SK-N-SH (cell line): ENCODE results near the gene MGRN1. TPM values are rescaled to one million over a fixed set of nuclear protein-coding genes. Genes with fewer than 3 reads are reported as not detected.

ENCODE experiments used
- CTCF ChIA-PET: fragments of 300-600, 350-600 bp; formaldehyde crosslinking; extraction: SDS; loops from one replicate; lab custom pipeline; 2021; lab: Yijun Ruan, JAX
- POLR2A ChIA-PET: fragments of 350-600 bp; sonication (Branson Sonifier 250); formaldehyde crosslinking; extraction: SDS; loops from one replicate; lab custom pipeline; 2020; ENCODE audit warnings: antibody characterized with exemption, inconsistent platforms; lab: Yijun Ruan, JAX
- DNase-seq: peaks from one replicate; pipeline ENCODE4 v3.0.0; 2012
- H2AFZ ChIP-seq: fragments of 200-600 bp; sonication (generic); 2 replicates; pipeline ENCODE4 v1.8.1; 2016; ENCODE audit warnings: antibody characterized with exemption, mild to moderate bottlenecking, low read depth
- H3F3A ChIP-seq: fragments of 200-600 bp; sonication (generic); replicated peaks from 2 replicates; pipeline ENCODE3; 2016; ENCODE audit warnings: antibody characterized with exemption, mild to moderate bottlenecking; ENCODE audit not compliant: insufficient read depth
- H3K27ac ChIP-seq, 2 experiments: fragments of 200-500 bp in 1 of 2; fragments of 200-600 bp in 1 of 2; sonication (Bioruptor generic) in 1 of 2; sonication (generic), shearing (Covaris generic) in 1 of 2; 2 replicates each; pipeline versions ENCODE4 v1.5.1 to v1.6.1; 2014 to 2016; ENCODE audit warnings: low read depth in 2 of 2, inconsistent platforms in 1 of 2, low read length in 1 of 2, mild to moderate bottlenecking in 1 of 2, mixed read lengths in 1 of 2
- H3K27me3 ChIP-seq: fragments of 200-600 bp; sonication (generic), shearing (Covaris generic); 2 replicates; pipeline ENCODE4 v1.6.1; 2016; ENCODE audit warnings: mixed run types; ENCODE audit not compliant: insufficient read depth
- H3K36me3 ChIP-seq, 2 experiments: fragments of 200-500 bp in 1 of 2; fragments of 200-600 bp in 1 of 2; sonication (Bioruptor generic) in 1 of 2; sonication (generic) in 1 of 2; replicated peaks in 1 of 2; 2 replicates each; pipeline versions ENCODE3 to v1.5.1; 2014 to 2016; ENCODE audit warnings: low read length in 1 of 2, mild to moderate bottlenecking in 1 of 2; ENCODE audit not compliant: insufficient read depth in 2 of 2, control insufficient read depth in 1 of 2
- H3K4me1 ChIP-seq, 2 experiments: fragments of 200-500 bp in 1 of 2; fragments of 200-600 bp in 1 of 2; sonication (Bioruptor generic) in 1 of 2; sonication (generic), shearing (Covaris generic) in 1 of 2; 2 replicates each; pipeline versions ENCODE4 v1.5.1 to v1.6.1; 2014 to 2016; ENCODE audit warnings: low read depth in 1 of 2, low read length in 1 of 2, mixed run types in 1 of 2; ENCODE audit not compliant: insufficient read depth in 2 of 2, control insufficient read depth in 1 of 2
- H3K4me2 ChIP-seq: fragments of 200-600 bp; sonication (generic), shearing (Covaris generic); 2 replicates; pipeline ENCODE4 v1.6.1; 2017; ENCODE audit warnings: mixed run types
- H3K4me3 ChIP-seq, 2 experiments: fragments of 200-500 bp in 1 of 2; fragments of 200-600 bp in 1 of 2; sonication (Bioruptor generic) in 1 of 2; sonication (generic), shearing (Covaris generic) in 1 of 2; 2 replicates each; pipeline versions ENCODE4 v1.5.1 to v1.8.1; 2014 to 2016; ENCODE audit warnings: low read depth in 2 of 2, inconsistent platforms in 1 of 2, low read length in 1 of 2, mild to moderate bottlenecking in 1 of 2, mixed read lengths in 1 of 2, moderate library complexity in 1 of 2
- H3K79me2 ChIP-seq: fragments of 200-600 bp; sonication (generic); 2 replicates; pipeline ENCODE4 v1.8.1; 2017; ENCODE audit warnings: mild to moderate bottlenecking; ENCODE audit not compliant: insufficient read depth
- H3K9ac ChIP-seq: fragments of 200-600 bp; sonication (generic); 2 replicates; pipeline ENCODE4 v1.6.1; 2017; ENCODE audit warnings: mixed run types
- H3K9me2 ChIP-seq: fragments of 200-600 bp; sonication (generic); 2 replicates; pipeline ENCODE4 v1.6.1; 2017; ENCODE audit warnings: mixed run types
- H3K9me3 ChIP-seq: fragments of 200-600 bp; sonication (generic); 2 replicates; pipeline ENCODE4 v1.6.1; 2017; ENCODE audit warnings: mixed run types, mild to moderate bottlenecking, moderate library complexity
- H4K20me1 ChIP-seq: fragments of 200-600 bp; sonication (generic); 2 replicates; pipeline ENCODE4 v1.6.1; 2017; ENCODE audit warnings: mild to moderate bottlenecking, mixed run types; ENCODE audit not compliant: insufficient read depth
- CHD2 ChIP-seq: fragments of 150-350 bp; IDR thresholded peaks from 2 replicates; pipeline ENCODE4 v1.6.1; 2018; ENCODE audit warnings: low read length; ENCODE audit not compliant: partially characterized antibody
- EP300 ChIP-seq, 2 experiments: IDR thresholded peaks; 2 replicates each; pipeline versions ENCODE4 v1.4.0 to v1.6.1; 2012; ENCODE audit warnings: borderline replicate concordance in 1 of 2, low read depth in 1 of 2, low read length in 1 of 2
- EZH2phosphoT487 ChIP-seq: fragments of 200-600 bp; sonication (generic); IDR thresholded peaks from 2 replicates; pipeline ENCODE4 v1.6.1; 2017; ENCODE audit warnings: low read depth, mixed run types, mild to moderate bottlenecking, antibody characterized with exemption, moderate library complexity, borderline replicate concordance
- FOSL2 ChIP-seq: IDR thresholded peaks from 2 replicates; pipeline ENCODE4 v1.4.0; 2012; ENCODE audit warnings: low read depth, mild to moderate bottlenecking, moderate library complexity, borderline replicate concordance
- GABPA ChIP-seq: IDR thresholded peaks from 2 replicates; pipeline ENCODE4 v1.4.0; 2012; ENCODE audit warnings: low read depth, mild to moderate bottlenecking
- MAX ChIP-seq: IDR thresholded peaks from 2 replicates; pipeline ENCODE4 v1.4.0; 2012; ENCODE audit warnings: low read depth
- MXI1 ChIP-seq: IDR thresholded peaks from 2 replicates; pipeline ENCODE4 v1.6.1; 2012; ENCODE audit warnings: mild to moderate bottlenecking, low read depth, low read length, improper control_type of control experiment
- NFIC ChIP-seq: IDR thresholded peaks from 2 replicates; pipeline ENCODE4 v1.4.0; 2012; ENCODE audit warnings: borderline replicate concordance
- PBX3 ChIP-seq: IDR thresholded peaks from 2 replicates; pipeline ENCODE4; 2012
- RCOR1 ChIP-seq: fragments of 150-350 bp; IDR thresholded peaks from 2 replicates; pipeline ENCODE4 v1.6.1; 2017; ENCODE audit warnings: antibody characterized with exemption, low read length
- RXRA ChIP-seq: IDR thresholded peaks from 2 replicates; pipeline ENCODE4 v1.4.0; 2012; ENCODE audit warnings: low read depth, mild to moderate bottlenecking, borderline replicate concordance
- USF2 ChIP-seq: fragments of 150-350 bp; IDR thresholded peaks from 2 replicates; pipeline ENCODE4 v1.6.1; 2017; ENCODE audit warnings: antibody characterized with exemption, low read length, low read depth, borderline replicate concordance
- YY1 ChIP-seq: IDR thresholded peaks from 2 replicates; pipeline ENCODE4 v1.4.0; 2012; ENCODE audit warnings: low read depth, mild to moderate bottlenecking
- WGBS: methylation state at CpG from one replicate; pipeline ENCODE4 v1.1.6; 2017; ENCODE audit warnings: low lambda C conversion rate; 5-methylcytosine and 5-hydroxymethylcytosine counted together
- polyA plus RNA-seq, 3 experiments: library from polyadenylated mRNA; depleted of rRNA; stranded (reverse); fragments of >200 nt; gene quantifications; 2 replicates each; pipeline ENCODE4 v1.2.3, GENCODE V29; 2012
- TF ChIP-seq, protein P1 (sequence below): fragments of 200-600 bp; sonication (generic); IDR thresholded peaks from 2 replicates; pipeline ENCODE4 v1.6.1; 2017; ENCODE audit warnings: antibody characterized with exemption, mild to moderate bottlenecking, moderate library complexity
- TF ChIP-seq, protein P2 (sequence below): IDR thresholded peaks from 2 replicates; pipeline ENCODE4 v1.6.1; 2012; ENCODE audit warnings: mild to moderate bottlenecking, low read depth, low read length, moderate library complexity
- TF ChIP-seq, protein P3 (sequence below): fragments of 150-350 bp; IDR thresholded peaks from 2 replicates; pipeline ENCODE4 v1.6.1; 2016; ENCODE audit warnings: mild to moderate bottlenecking, low read depth, low read length

Gene MGRN1
- polyA plus RNA-seq, 1 of the 3 experiments (the other 2 are of a cell fraction): 13.3 TPM

DNA sequence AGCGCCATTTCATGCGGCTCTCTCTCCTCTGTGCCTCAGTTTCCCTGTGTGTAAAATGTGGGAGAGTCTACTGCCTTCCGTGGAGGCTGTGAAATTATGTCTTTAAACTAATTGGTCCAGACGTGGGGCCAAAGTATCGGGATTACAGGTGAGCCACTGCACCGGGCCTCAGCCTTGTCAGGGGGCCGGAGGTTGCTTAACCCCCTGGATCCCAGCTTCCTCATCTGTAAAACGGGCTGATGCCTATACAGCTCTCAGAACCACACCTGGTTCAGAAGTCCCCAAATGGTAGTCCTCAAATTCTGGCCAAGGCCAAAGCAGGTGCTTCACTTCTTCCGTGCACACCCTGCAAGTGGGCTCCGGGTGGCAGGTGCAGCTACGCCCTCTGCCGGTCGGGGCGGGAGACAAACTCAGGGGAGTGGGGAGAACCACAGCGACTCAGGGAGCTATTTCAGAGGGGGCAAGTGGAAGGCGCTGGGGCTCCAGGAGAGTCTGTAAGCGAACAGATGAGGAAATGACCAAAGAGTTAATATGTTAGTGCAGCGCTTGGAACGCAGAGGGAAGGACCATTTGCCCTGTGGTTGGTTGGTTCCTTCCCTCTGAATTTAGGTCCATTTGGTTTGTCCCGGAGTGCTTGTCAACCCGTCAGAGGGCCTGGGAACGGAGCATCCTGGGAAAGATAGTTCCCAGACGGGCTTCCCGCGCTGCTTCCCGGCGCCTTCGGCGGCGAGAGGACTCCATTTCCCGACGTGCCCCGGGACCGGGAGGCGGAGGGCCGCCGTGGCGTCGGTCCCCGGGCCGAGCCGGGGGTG lies at the start of gene MGRN1 (continued):
- TF ChIP-seq EZH2phosphoT487 (no peak), MXI1 (no peak), EP300 (IDR thresholded peaks at IDR 0.05; ENCODE audit: borderline replicate concordance in 1 of 2, low read depth in 1 of 2, low read length in 1 of 2) (no peak), YY1 (0 out of 2 replicates have a peak, but pooled peaks have one; percentile 11), MAX (peak; percentile 40; the same call in 1 of the 2 replicates), PBX3 (peak; percentile 71)
- TF ChIP-seq, protein P1, sequence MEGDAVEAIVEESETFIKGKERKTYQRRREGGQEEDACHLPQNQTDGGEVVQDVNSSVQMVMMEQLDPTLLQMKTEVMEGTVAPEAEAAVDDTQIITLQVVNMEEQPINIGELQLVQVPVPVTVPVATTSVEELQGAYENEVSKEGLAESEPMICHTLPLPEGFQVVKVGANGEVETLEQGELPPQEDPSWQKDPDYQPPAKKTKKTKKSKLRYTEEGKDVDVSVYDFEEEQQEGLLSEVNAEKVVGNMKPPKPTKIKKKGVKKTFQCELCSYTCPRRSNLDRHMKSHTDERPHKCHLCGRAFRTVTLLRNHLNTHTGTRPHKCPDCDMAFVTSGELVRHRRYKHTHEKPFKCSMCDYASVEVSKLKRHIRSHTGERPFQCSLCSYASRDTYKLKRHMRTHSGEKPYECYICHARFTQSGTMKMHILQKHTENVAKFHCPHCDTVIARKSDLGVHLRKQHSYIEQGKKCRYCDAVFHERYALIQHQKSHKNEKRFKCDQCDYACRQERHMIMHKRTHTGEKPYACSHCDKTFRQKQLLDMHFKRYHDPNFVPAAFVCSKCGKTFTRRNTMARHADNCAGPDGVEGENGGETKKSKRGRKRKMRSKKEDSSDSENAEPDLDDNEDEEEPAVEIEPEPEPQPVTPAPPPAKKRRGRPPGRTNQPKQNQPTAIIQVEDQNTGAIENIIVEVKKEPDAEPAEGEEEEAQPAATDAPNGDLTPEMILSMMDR: peak; percentile 99

DNA sequence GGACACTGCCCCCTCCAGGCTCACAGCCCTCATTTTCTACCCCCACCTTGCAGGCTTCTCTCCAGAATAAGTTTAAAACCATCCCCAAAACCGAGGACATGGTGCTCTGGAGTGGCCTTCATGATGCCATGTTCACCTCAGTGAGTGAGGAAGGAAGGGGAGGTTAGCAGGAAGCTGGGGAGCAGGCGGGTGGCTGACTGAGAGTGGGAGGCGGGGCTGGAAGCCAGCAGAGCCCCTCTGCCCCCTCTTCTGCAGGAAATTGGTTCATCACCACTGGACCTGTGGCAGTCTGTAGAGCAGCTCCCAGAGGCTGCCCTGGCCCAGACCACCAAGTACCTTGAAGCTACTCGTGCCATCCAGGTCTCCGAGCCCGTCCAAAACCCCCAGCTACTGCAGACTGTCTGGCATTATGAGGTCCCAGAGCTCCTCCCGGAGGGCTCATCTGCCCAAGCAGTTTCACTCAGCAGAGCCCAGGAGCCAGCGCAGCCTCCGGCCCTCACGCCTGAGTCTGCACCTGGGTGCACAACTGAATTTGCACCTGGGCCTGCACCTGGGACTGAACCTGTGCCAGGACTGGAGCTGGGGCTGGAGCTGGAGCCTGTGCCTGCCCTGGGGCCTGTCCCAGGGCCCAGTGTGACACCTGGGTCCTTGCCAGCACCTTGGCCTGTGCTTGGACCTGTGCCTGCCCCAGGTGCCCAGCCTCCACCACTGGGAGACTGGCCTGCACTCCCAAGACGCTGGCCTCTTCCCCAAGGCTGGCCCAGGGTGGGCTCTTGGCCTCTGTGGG lies 49.5 kb upstream of the MGRN1 start:
- H2AFZ ChIP-seq: no peak overlapping the region
- no peaks in the 10 kb centered on the region for H3K9me3 ChIP-seq
- H4K20me1 ChIP-seq: no peaks in the 10 kb centered on the region
- H3K36me3 ChIP-seq: no peaks in the 10 kb centered on the region
- H3K79me2 ChIP-seq: no peaks in the 10 kb centered on the region
- no peak overlapping the region for H3K27ac ChIP-seq
- H3K9ac ChIP-seq: no peak overlapping the region
- H3K4me3 ChIP-seq: no peak overlapping the region
- no peaks in the 10 kb centered on the region for H3K4me1 ChIP-seq
- ChIA-PET CTCF (interaction anchor here (0.7 to 3.4 kb wide), 4 partner anchors 10 to 68 kb away, joined by 3 to 17 read pairs (median 5); no protein-coding TSS in a partner anchor), POLR2A (no interaction called here)
- H3K9me2 ChIP-seq: no peaks in the 10 kb centered on the region
- 71% methylated on average over 4 of the region's 11 CpGs for WGBS
- DNase-seq: no peak
- no peak overlapping the region for H3K4me2 ChIP-seq
- H3K27me3 ChIP-seq: no peaks in the 10 kb centered on the region
- H3F3A ChIP-seq: no peaks in the 10 kb centered on the region
- no peak for TF ChIP-seq MXI1
- TF ChIP-seq PBX3: no peak
- TF ChIP-seq, protein P2, sequence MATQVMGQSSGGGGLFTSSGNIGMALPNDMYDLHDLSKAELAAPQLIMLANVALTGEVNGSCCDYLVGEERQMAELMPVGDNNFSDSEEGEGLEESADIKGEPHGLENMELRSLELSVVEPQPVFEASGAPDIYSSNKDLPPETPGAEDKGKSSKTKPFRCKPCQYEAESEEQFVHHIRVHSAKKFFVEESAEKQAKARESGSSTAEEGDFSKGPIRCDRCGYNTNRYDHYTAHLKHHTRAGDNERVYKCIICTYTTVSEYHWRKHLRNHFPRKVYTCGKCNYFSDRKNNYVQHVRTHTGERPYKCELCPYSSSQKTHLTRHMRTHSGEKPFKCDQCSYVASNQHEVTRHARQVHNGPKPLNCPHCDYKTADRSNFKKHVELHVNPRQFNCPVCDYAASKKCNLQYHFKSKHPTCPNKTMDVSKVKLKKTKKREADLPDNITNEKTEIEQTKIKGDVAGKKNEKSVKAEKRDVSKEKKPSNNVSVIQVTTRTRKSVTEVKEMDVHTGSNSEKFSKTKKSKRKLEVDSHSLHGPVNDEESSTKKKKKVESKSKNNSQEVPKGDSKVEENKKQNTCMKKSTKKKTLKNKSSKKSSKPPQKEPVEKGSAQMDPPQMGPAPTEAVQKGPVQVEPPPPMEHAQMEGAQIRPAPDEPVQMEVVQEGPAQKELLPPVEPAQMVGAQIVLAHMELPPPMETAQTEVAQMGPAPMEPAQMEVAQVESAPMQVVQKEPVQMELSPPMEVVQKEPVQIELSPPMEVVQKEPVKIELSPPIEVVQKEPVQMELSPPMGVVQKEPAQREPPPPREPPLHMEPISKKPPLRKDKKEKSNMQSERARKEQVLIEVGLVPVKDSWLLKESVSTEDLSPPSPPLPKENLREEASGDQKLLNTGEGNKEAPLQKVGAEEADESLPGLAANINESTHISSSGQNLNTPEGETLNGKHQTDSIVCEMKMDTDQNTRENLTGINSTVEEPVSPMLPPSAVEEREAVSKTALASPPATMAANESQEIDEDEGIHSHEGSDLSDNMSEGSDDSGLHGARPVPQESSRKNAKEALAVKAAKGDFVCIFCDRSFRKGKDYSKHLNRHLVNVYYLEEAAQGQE: no peak
- TF ChIP-seq CHD2: no peak
- TF ChIP-seq MAX: no peak
- no peak for TF ChIP-seq FOSL2
- TF ChIP-seq USF2: no peak
- TF ChIP-seq GABPA: no peak
- no peak for TF ChIP-seq NFIC
- TF ChIP-seq, protein P3, sequence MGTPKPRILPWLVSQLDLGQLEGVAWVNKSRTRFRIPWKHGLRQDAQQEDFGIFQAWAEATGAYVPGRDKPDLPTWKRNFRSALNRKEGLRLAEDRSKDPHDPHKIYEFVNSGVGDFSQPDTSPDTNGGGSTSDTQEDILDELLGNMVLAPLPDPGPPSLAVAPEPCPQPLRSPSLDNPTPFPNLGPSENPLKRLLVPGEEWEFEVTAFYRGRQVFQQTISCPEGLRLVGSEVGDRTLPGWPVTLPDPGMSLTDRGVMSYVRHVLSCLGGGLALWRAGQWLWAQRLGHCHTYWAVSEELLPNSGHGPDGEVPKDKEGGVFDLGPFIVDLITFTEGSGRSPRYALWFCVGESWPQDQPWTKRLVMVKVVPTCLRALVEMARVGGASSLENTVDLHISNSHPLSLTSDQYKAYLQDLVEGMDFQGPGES: no peak
- no peak for TF ChIP-seq RCOR1
- no peak for TF ChIP-seq RXRA
